ENCODE results near the gene SIGLEC7. TPM values are rescaled to one million over a fixed set of nuclear protein-coding genes. Genes with fewer than 3 reads are reported as not detected.

Gene SIGLEC7
- total and polyA plus RNA-seq, 10 of the 15 experiments (the other 5 are each of a cell fraction or from before 2014, with no cell fraction given) = 0.15 TPM; not detected in 9

- TF ChIP-seq, protein P1, sequence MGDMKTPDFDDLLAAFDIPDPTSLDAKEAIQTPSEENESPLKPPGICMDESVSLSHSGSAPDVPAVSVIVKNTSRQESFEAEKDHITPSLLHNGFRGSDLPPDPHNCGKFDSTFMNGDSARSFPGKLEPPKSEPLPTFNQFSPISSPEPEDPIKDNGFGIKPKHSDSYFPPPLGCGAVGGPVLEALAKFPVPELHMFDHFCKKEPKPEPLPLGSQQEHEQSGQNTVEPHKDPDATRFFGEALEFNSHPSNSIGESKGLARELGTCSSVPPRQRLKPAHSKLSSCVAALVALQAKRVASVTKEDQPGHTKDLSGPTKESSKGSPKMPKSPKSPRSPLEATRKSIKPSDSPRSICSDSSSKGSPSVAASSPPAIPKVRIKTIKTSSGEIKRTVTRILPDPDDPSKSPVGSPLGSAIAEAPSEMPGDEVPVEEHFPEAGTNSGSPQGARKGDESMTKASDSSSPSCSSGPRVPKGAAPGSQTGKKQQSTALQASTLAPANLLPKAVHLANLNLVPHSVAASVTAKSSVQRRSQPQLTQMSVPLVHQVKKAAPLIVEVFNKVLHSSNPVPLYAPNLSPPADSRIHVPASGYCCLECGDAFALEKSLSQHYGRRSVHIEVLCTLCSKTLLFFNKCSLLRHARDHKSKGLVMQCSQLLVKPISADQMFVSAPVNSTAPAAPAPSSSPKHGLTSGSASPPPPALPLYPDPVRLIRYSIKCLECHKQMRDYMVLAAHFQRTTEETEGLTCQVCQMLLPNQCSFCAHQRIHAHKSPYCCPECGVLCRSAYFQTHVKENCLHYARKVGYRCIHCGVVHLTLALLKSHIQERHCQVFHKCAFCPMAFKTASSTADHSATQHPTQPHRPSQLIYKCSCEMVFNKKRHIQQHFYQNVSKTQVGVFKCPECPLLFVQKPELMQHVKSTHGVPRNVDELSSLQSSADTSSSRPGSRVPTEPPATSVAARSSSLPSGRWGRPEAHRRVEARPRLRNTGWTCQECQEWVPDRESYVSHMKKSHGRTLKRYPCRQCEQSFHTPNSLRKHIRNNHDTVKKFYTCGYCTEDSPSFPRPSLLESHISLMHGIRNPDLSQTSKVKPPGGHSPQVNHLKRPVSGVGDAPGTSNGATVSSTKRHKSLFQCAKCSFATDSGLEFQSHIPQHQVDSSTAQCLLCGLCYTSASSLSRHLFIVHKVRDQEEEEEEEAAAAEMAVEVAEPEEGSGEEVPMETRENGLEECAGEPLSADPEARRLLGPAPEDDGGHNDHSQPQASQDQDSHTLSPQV (IDR thresholded peaks at IDR 0.05) = no peak
- TF ChIP-seq SUZ12 (IDR thresholded peaks at IDR 0.05; ENCODE audit: unreplicated experiment) (no peak), E2F4 (IDR thresholded peaks at IDR 0.05; ENCODE audit: low read depth, low read length) (no peak)
These were observed 23.0 kb upstream of the SIGLEC7 start (continued) for GRCh38 chr19:51119101-51119500.

DNA sequence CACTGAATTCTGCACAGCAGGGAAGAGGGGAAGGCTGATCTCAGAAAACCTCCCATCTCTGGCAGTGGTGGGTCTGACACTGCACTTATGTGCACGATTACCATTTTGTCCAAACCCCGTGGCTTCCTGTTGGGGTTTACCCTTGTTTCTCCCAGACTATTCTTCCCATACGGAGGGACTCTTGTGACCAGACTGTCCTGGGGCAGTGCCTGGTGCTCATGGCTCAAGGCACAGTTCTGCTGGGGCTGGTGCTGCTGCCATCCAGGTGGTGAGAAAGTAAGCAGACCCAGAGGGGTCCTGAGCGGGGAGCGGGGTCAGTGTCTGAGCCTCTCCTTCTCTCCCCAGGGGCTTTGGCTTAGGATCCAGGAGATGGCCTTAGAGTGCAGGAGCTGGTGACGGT, 22.5 kb upstream of the SIGLEC7 start:
- intact Hi-C loops (cut with micrococcal nuclease; ENCODE audit: unreplicated experiment) (no loop called here), in situ Hi-C loops (cut with MboI) (no loop called here)
- CTCF ChIA-PET = no interaction called here
- Histone ChIP-seq H3K4me1 (ENCODE audit: control insufficient read depth, insufficient read depth, low read length) (no peaks in the 10 kb centered on the region; the same call in 1 of the 2 replicates), H3K4me2 (ENCODE audit: control insufficient read depth, insufficient read depth) (no peak overlapping the region), H3K9me3 (replicated peaks; ENCODE audit: control insufficient read depth, insufficient read depth, low read length) (no peaks in the 10 kb centered on the region), H2AFZ (ENCODE audit: control insufficient read depth, low read depth, low read length) (no peak overlapping the region), H3K4me3 (no peak overlapping the region), H3K27ac (ENCODE audit: control insufficient read depth, insufficient read depth) (no peak overlapping the region), H3K79me2 (ENCODE audit: control insufficient read depth, insufficient read depth, low read length) (no peaks in the 10 kb centered on the region), H3K27me3 (replicated peaks in 1 of 2; ENCODE audit: control insufficient read depth in 2 of 2, insufficient read depth in 2 of 2, low read length in 1 of 2) (peaks cover 0 to 3% of the 10 kb centered on the region in 2 experiments; a peak in 2 of 4 replicates), H4K20me1 (ENCODE audit: control insufficient read depth, insufficient read depth) (no peaks in the 10 kb centered on the region), H3K36me3 (ENCODE audit: control insufficient read depth in 2 of 2, insufficient read depth in 2 of 2, low read length in 1 of 2) (no peaks in the 10 kb centered on the region), H3K9ac (ENCODE audit: control insufficient read depth, insufficient read depth, low read length) (no peak overlapping the region)
- ATAC-seq = no peak
- SMC1A ChIA-PET (ENCODE audit: uncharacterized antibody, unreplicated experiment) = no interaction called here
- no peak for DNase-seq (ENCODE audit: low read depth, low spot score)
- RAD21 ChIA-PET (ENCODE audit: unreplicated experiment) = no interaction called here
- POLR2A ChIA-PET = no interaction called here
- no TSS peak for BruUV-seq (replicated peaks)
- FAIRE-seq = no peak
- 29% methylated on average over 6 of the region's 6 CpGs for WGBS (ENCODE audit: insufficient coverage, insufficient replicate concordance, low lambda C conversion rate, missing lambda C conversion rate)
- TF ChIP-seq BMI1 (IDR thresholded peaks at IDR 0.05; ENCODE audit: borderline replicate concordance) (no peak), DPF2 (IDR thresholded peaks at IDR 0.05) (no peak), POLR2AphosphoS2 (IDR thresholded peaks at IDR 0.05; ENCODE audit: low read depth, low read length) (no peak), TCF3 (IDR thresholded peaks at IDR 0.05; ENCODE audit: borderline replicate concordance, insufficient read depth, low read depth, low read length) (no peak), CREM (IDR thresholded peaks at IDR 0.05; ENCODE audit: low read depth) (no peak), REST (IDR thresholded peaks at IDR 0.05; ENCODE audit: low read depth, low read length) (no peak), CBX3 (IDR thresholded peaks at IDR 0.05; ENCODE audit: borderline replicate concordance, low read depth) (no peak), SREBF2 (IDR thresholded peaks at IDR 0.05; ENCODE audit: low read length) (no peak)
- TF ChIP-seq, protein P2, sequence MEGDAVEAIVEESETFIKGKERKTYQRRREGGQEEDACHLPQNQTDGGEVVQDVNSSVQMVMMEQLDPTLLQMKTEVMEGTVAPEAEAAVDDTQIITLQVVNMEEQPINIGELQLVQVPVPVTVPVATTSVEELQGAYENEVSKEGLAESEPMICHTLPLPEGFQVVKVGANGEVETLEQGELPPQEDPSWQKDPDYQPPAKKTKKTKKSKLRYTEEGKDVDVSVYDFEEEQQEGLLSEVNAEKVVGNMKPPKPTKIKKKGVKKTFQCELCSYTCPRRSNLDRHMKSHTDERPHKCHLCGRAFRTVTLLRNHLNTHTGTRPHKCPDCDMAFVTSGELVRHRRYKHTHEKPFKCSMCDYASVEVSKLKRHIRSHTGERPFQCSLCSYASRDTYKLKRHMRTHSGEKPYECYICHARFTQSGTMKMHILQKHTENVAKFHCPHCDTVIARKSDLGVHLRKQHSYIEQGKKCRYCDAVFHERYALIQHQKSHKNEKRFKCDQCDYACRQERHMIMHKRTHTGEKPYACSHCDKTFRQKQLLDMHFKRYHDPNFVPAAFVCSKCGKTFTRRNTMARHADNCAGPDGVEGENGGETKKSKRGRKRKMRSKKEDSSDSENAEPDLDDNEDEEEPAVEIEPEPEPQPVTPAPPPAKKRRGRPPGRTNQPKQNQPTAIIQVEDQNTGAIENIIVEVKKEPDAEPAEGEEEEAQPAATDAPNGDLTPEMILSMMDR (IDR thresholded peaks at IDR 0.05 in 2 of 3, conservative IDR thresholded peaks at IDR 0.05 in 1 of 3; ENCODE audit: control insufficient read depth in 2 of 3, extremely low read depth in 1 of 3, insufficient read depth in 1 of 3, low read depth in 3 of 3, low read length in 3 of 3) = no peak

Data from GM12878 (cell line).